BLaER1 treated with 17β-estradiol and CSF1 and Interleukin-3, amounts not matched to agents 10 nM and 100 nM (cell line): ENCODE data around the gene MACROD1.

Experiments
- H3K27ac ChIP-seq, 11 experiments: shearing (Covaris generic); formaldehyde crosslinking; 2 replicates each; pipeline ENCODE4 v1.8.1; 2022
- H3K27me3 ChIP-seq, 11 experiments: shearing (Covaris generic); formaldehyde crosslinking; 2 replicates each; pipeline ENCODE4 v1.8.1; 2022
- H3K36me3 ChIP-seq, 11 experiments: shearing (Covaris generic); formaldehyde crosslinking; 2 replicates each; pipeline ENCODE4 v1.8.1; 2022
- H3K4me1 ChIP-seq, 10 experiments: shearing (Covaris generic); formaldehyde crosslinking; 2 replicates each; pipeline ENCODE4 v1.8.1; 2022
- H3K4me2 ChIP-seq, 11 experiments: shearing (Covaris generic); formaldehyde crosslinking; 2 replicates each; pipeline ENCODE4 v1.8.1; 2022
- H3K4me3 ChIP-seq, 10 experiments: shearing (Covaris generic); formaldehyde crosslinking; 2 replicates each; pipeline ENCODE4 v1.8.1; 2022
- H3K9ac ChIP-seq, 11 experiments: shearing (Covaris generic); formaldehyde crosslinking; 2 replicates each; pipeline ENCODE4 v1.8.1; 2022
- H3K9me3 ChIP-seq, 11 experiments: shearing (Covaris generic); formaldehyde crosslinking; replicated peaks in 1 of 11; 2 replicates each; pipeline ENCODE4 v1.8.1; 2022
- H4K20me1 ChIP-seq, 11 experiments: shearing (Covaris generic); formaldehyde crosslinking; 2 replicates each; pipeline ENCODE4 v1.8.1; 2022
- Cebpa-rat ChIP-seq, 11 experiments: shearing (Covaris generic); IDR thresholded peaks; 2 replicates each; pipeline ENCODE4 v1.8.1; 2022

MACROD1 gene

GRCh38 chr11:64153812-64154211, 12.1 kb downstream of the MACROD1 start:
- Histone ChIP-seq H4K20me1 (peaks cover 8 to 93% (median 77%) of the 10 kb centered on the region in 11 experiments; a peak in 20 of 22 replicates), H3K4me3 (no peak overlapping the region), H3K9me3 (no peaks in the 10 kb centered on the region), H3K9ac (no peak overlapping the region), H3K27ac (no peak overlapping the region), H3K27me3 (no peaks in the 10 kb centered on the region), H3K4me1 (peaks cover 0 to 17% (median 6%) of the 10 kb centered on the region in 10 experiments; a peak in 8 of 20 replicates), H3K4me2 (no peak overlapping the region), H3K36me3 (peaks cover 0 to 35% (median 22%) of the 10 kb centered on the region in 11 experiments; a peak in 15 of 22 replicates)
- no peak for TF ChIP-seq Cebpa-rat (IDR thresholded peaks at IDR 0.05)

DNA sequence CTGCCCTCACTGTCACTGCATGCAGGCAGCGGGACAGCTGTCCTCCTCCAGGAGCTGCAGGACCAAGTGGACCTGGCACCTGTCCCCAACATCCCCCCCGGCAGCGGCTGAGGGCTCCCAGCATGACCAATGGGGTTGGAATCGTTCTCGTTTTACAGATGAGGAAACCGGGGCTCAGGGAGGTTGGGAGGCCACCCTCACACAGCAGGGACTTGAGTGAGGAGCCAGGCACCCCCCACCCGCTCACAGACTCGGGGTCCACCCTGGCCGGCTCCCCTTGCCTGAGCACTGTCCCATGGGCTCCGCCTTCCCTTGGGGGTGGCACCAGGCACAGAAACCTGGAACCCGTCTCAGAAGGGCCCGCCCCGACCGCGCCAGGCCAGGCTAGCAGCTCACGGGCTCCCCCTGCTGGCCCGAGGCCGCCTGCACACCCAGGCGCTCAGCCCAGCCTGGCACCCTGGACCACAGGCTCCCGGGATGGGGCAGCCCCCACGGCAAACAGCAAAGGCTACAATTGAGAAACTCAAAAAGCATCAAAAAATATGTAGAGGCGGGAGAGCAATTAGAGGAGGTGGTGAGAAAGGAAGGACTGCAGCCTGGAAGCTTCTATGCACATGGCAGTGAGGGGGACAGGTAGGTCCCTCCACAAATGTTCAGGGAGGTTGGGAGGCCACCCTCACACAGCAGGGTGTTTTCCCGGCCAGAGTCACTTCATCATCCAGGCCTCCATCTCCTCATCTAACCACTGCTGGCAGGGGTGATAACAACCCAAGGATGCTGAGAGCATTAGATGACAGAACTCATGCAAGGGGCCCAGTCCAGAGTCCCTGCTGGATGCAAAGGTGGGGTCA, 12.8 kb downstream of the MACROD1 start:
- Histone ChIP-seq H3K27ac (no peak overlapping the region), H3K4me3 (no peak overlapping the region), H3K4me1 (peaks cover 0 to 21% (median 11%) of the 10 kb centered on the region in 10 experiments; a peak in 14 of 20 replicates), H3K4me2 (peak overlapping the region in 9 of 11 experiments; percentile 5 to 79 (median 37); a peak in 12 of 22 replicates), H3K27me3 (no peaks in the 10 kb centered on the region), H3K9ac (0 out of 22 replicates have a peak overlapping the region, but pooled peaks of 1 of the 11 experiments have one; percentile 4), H3K9me3 (no peaks in the 10 kb centered on the region), H4K20me1 (peaks cover 9 to 92% (median 76%) of the 10 kb centered on the region in 11 experiments; a peak in 20 of 22 replicates), H3K36me3 (peaks cover 0 to 34% (median 17%) of the 10 kb centered on the region in 11 experiments; a peak in 15 of 22 replicates)
- no peak for TF ChIP-seq Cebpa-rat (IDR thresholded peaks at IDR 0.05)

DNA sequence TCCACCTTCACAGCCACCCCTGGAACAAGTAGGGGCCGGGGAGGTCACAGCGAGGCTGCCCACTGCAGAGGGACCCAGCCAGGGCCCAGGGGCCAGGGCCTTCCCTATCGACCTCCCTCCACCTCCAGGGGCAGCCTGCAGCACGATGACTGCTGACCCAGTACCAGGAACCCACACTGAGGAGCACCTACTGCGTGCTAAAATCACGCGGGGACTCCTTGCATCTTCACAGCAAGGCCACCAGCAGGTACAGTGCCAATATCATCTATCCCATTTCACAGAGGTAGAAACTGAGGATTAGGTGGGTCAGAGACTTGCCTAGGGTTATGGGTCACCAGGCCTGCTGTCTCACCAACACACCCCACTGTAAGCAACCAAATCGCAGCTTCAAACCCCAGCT, 14.6 kb downstream of the MACROD1 start:
- Histone ChIP-seq H3K4me1 (peaks cover 0 to 30% (median 18%) of the 10 kb centered on the region in 10 experiments; a peak in 17 of 20 replicates), H3K27me3 (no peaks in the 10 kb centered on the region), H3K27ac (no peak overlapping the region), H4K20me1 (peaks cover 9 to 94% (median 80%) of the 10 kb centered on the region in 11 experiments; a peak in 20 of 22 replicates), H3K4me2 (no peak overlapping the region), H3K9me3 (no peaks in the 10 kb centered on the region), H3K4me3 (no peak overlapping the region), H3K9ac (no peak overlapping the region), H3K36me3 (peaks cover 0 to 30% (median 16%) of the 10 kb centered on the region in 11 experiments; a peak in 15 of 22 replicates)
- no peak for TF ChIP-seq Cebpa-rat (IDR thresholded peaks at IDR 0.05)

- H3K4me3 ChIP-seq, result no peak overlapping the region
- H3K27ac ChIP-seq, result no peak overlapping the region
- peaks cover 0 to 30% (median 16%) of the 10 kb centered on the region in 11 experiments; a peak in 15 of 22 replicates for H3K36me3 ChIP-seq
- H3K27me3 ChIP-seq, result no peaks in the 10 kb centered on the region
- H3K4me2 ChIP-seq, result no peak overlapping the region
- H3K9ac ChIP-seq, result peak overlapping the region in 3 of 11 experiments; percentile 3 to 19 (median 15); a peak in 2 of 22 replicates
- H4K20me1 ChIP-seq, result peaks cover 9 to 96% (median 84%) of the 10 kb centered on the region in 11 experiments; a peak in 20 of 22 replicates
- H3K9me3 ChIP-seq, result no peaks in the 10 kb centered on the region
- no peak for TF ChIP-seq Cebpa-rat (IDR thresholded peaks at IDR 0.05)
- H3K4me1 ChIP-seq, result peaks cover 0 to 37% (median 24%) of the 10 kb centered on the region in 10 experiments; a peak in 17 of 20 replicates
Observed at GRCh38 chr11:64150481-64151239, 15.3 kb downstream of the MACROD1 start.

DNA sequence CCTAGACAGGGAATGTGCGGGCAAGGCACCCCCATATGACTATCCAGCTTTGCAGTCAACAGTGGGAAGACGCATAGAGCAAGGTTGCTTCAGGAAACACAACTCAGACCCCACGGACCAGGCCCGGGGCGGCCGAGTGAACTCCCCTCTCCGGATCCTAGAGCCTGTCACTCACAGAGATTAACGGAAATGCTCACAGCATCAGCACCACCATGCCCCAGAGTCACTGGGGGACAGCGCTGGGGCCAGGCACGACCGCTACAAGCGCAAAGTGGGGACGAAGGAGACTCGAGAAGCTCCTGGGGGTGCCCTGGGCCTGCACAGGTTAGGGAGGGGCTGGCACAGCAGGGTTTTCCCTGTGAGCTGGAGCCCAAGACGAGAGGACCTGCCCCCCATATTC, 15.9 kb downstream of the MACROD1 start:
- TF ChIP-seq Cebpa-rat (IDR thresholded peaks at IDR 0.05), result no peak
- H3K27ac ChIP-seq, result no peak overlapping the region

DNA sequence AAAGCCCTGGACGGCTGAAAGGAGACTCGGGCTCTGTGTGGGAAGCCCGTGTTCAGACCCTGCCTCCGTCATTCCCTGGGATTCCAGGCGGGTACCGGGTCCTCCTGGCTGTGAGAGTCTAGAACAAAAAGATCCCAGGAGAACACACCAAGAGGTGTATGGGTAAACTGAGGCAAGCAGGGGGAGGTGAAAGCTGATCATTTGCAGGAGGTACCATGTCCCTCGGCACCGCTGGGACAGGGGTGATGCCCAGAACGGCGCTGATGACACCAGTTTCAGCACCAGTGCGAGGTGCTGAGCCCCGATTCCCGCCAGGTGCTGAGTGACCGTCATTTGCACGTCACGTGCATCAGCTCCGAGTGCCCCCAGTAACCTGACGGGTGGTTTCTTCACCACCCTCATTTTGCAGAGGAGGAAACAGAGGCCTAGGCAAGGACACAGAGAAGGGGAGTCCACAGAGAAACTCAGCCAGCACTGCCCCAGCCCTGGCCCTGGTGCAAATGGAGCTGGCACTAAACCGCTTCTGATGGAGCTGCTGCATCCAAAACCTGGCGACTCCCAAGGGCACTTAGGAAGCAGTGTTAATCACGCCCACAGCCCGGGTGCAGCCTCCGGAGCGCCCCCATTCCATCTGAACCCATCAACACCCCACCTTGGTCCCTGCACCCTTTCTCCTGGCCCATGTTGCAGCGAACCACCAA, 16.8 kb downstream of the MACROD1 start:
- Histone ChIP-seq H3K27me3 (no peaks in the 10 kb centered on the region), H3K9me3 (no peaks in the 10 kb centered on the region), H3K36me3 (peaks cover 0 to 30% (median 20%) of the 10 kb centered on the region in 11 experiments; a peak in 15 of 22 replicates), H3K4me3 (no peak overlapping the region), H3K4me2 (no peak overlapping the region), H3K9ac (no peak overlapping the region), H3K4me1 (peaks cover 0 to 44% (median 31%) of the 10 kb centered on the region in 10 experiments; a peak in 17 of 20 replicates), H3K27ac (no peak overlapping the region), H4K20me1 (peaks cover 9 to 97% (median 76%) of the 10 kb centered on the region in 11 experiments; a peak in 20 of 22 replicates)
- TF ChIP-seq Cebpa-rat (IDR thresholded peaks at IDR 0.05), result no peak

More for the DNA sequence above, 15.9 kb downstream of the MACROD1 start:
- no peak overlapping the region for H3K4me3 ChIP-seq
- no peak overlapping the region for H3K9ac ChIP-seq
- H4K20me1 ChIP-seq, result peaks cover 9 to 98% (median 83%) of the 10 kb centered on the region in 11 experiments; a peak in 20 of 22 replicates
- H3K4me2 ChIP-seq, result no peak overlapping the region
- H3K27me3 ChIP-seq, result no peaks in the 10 kb centered on the region
- H3K4me1 ChIP-seq, result peaks cover 0 to 41% (median 28%) of the 10 kb centered on the region in 10 experiments; a peak in 17 of 20 replicates
- H3K36me3 ChIP-seq, result peaks cover 0 to 30% (median 16%) of the 10 kb centered on the region in 11 experiments; a peak in 15 of 22 replicates
- H3K9me3 ChIP-seq, result no peaks in the 10 kb centered on the region

GRCh38 chr11:64148226-64148916, 17.5 kb downstream of the MACROD1 start:
- Histone ChIP-seq H3K4me1 (peaks cover 3 to 44% (median 38%) of the 10 kb centered on the region in 10 experiments; a peak in 18 of 20 replicates), H3K36me3 (peaks cover 0 to 30% (median 20%) of the 10 kb centered on the region in 11 experiments; a peak in 15 of 22 replicates), H3K4me3 (no peak overlapping the region), H3K27me3 (no peaks in the 10 kb centered on the region), H4K20me1 (peaks cover 3 to 94% (median 74%) of the 10 kb centered on the region in 11 experiments; a peak in 20 of 22 replicates), H3K9ac (peak overlapping the region in 2 of 11 experiments; percentile 1 to 14; a peak in 2 of 22 replicates), H3K27ac (no peak overlapping the region), H3K9me3 (no peaks in the 10 kb centered on the region), H3K4me2 (peak overlapping the region in 6 of 11 experiments; percentile 7 to 45 (median 32); a peak in 9 of 22 replicates)
- TF ChIP-seq Cebpa-rat (IDR thresholded peaks at IDR 0.05), result no peak
